ENCODE measurements around the gene MTHFR.

Gene MTHFR

GRCh38 chr1:11797525-11798216, 8.1 kb downstream of the MTHFR start:
- no peak for DNase-seq (ENCODE audit: low spot score in 2 of 2)
- no peaks in the 10 kb centered on the region; the same call in 1 of the 2 replicates for H3K4me1 ChIP-seq
- no peaks in the 10 kb centered on the region for H3K9me3 ChIP-seq
- in situ Hi-C loops (cut with MboI; ENCODE audit: low sequenced_read_pairs), result no loop called here
- H3K4me3 ChIP-seq, result no peak overlapping the region
- no peaks in the 10 kb centered on the region for H3K27me3 ChIP-seq (ENCODE audit: low read depth)
- H3K36me3 ChIP-seq (replicated peaks), result peaks cover 16% of the 10 kb centered on the region

DNA sequence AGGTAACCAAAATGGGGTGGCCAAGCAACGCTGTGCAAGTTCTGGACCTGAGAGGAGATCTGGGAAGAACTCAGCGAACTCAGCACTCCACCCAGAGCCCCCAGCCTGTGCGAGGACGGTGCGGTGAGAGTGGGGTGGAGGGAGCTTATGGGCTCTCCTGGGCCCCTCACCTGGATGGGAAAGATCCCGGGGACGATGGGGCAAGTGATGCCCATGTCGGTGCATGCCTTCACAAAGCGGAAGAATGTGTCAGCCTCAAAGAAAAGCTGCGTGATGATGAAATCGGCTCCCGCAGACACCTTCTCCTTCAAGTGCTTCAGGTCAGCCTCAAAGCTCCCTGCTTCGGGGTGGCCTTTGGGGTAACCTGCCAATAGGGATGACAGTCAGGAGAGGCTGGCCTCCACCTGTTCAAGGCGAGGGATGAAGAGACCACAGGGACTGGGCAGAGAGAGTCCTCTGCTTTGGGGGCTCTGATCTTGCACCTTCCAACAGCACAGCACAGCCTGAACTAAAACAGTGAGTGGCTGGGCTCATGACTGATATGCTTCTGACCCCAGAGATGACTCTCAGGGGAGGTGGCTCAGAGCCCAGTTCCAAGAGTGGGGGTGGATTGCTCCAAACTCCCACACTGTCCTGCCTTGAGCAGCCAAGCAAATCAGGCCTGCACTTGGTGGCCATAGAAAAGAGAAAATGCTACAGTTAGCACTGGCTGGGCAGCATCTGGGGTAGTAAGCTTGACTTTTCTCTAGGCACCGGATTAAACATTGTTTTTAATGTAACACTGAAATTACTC, 9.5 kb downstream of the MTHFR start:
- DNase-seq (ENCODE audit: low spot score in 2 of 2), result no peak
- Histone ChIP-seq H3K36me3 (replicated peaks) (peaks cover 18% of the 10 kb centered on the region), H3K9me3 (no peaks in the 10 kb centered on the region), H3K4me3 (no peak overlapping the region), H3K4me1 (no peaks in the 10 kb centered on the region), H3K27me3 (ENCODE audit: low read depth) (no peaks in the 10 kb centered on the region)
- in situ Hi-C loops (cut with MboI; ENCODE audit: low sequenced_read_pairs), result no loop called here

GRCh38 chr1:11795238-11795890, 10.4 kb downstream of the MTHFR start:
- Histone ChIP-seq H3K9me3 (no peaks in the 10 kb centered on the region), H3K4me1 (no peaks in the 10 kb centered on the region), H3K4me3 (no peak overlapping the region), H3K36me3 (replicated peaks) (peaks cover 9% of the 10 kb centered on the region; the same call in 1 of the 2 replicates), H3K27me3 (ENCODE audit: low read depth) (no peaks in the 10 kb centered on the region)
- no peak for DNase-seq (ENCODE audit: low spot score in 2 of 2)
- in situ Hi-C loops (cut with MboI; ENCODE audit: low sequenced_read_pairs), result no loop called here

GRCh38 chr1:11794446-11795237, 11.1 kb downstream of the MTHFR start:
- Histone ChIP-seq H3K4me3 (no peak overlapping the region), H3K4me1 (no peaks in the 10 kb centered on the region), H3K27me3 (ENCODE audit: low read depth) (no peaks in the 10 kb centered on the region), H3K9me3 (no peaks in the 10 kb centered on the region), H3K36me3 (replicated peaks) (peaks cover 6% of the 10 kb centered on the region; the same call in 1 of the 2 replicates)
- no peak for DNase-seq (ENCODE audit: low spot score in 2 of 2)
- in situ Hi-C loops (cut with MboI; ENCODE audit: low sequenced_read_pairs), result no loop called here

GRCh38 chr1:11793819-11794218, 11.9 kb downstream of the MTHFR start:
- no peak for DNase-seq (ENCODE audit: low spot score in 2 of 2)
- Histone ChIP-seq H3K4me3 (no peak overlapping the region), H3K36me3 (replicated peaks) (peaks cover 6% of the 10 kb centered on the region; the same call in 1 of the 2 replicates), H3K4me1 (no peaks in the 10 kb centered on the region), H3K9me3 (no peaks in the 10 kb centered on the region), H3K27me3 (ENCODE audit: low read depth) (no peaks in the 10 kb centered on the region)
- in situ Hi-C loops (cut with MboI; ENCODE audit: low sequenced_read_pairs), result no loop called here

- DNase-seq (ENCODE audit: low spot score in 2 of 2), result no peak
- H3K27me3 ChIP-seq (ENCODE audit: low read depth), result no peaks in the 10 kb centered on the region
- peaks cover 2% of the 10 kb centered on the region; the same call in 1 of the 2 replicates for H3K4me1 ChIP-seq
- in situ Hi-C loops (cut with MboI; ENCODE audit: low sequenced_read_pairs), result no loop called here
- no peak overlapping the region for H3K4me3 ChIP-seq
- H3K9me3 ChIP-seq, result no peaks in the 10 kb centered on the region
- H3K36me3 ChIP-seq (replicated peaks), result peaks cover 6% of the 10 kb centered on the region; the same call in 1 of the 2 replicates
Observed at GRCh38 chr1:11792106-11792505, 13.7 kb downstream of the MTHFR start.

GRCh38 chr1:11790880-11791715, 14.7 kb downstream of the MTHFR start:
- no peaks in the 10 kb centered on the region for H3K27me3 ChIP-seq (ENCODE audit: low read depth)
- no peaks in the 10 kb centered on the region for H3K9me3 ChIP-seq
- no peak for DNase-seq (ENCODE audit: low spot score in 2 of 2)
- H3K36me3 ChIP-seq (replicated peaks), result peaks cover 6% of the 10 kb centered on the region; the same call in 1 of the 2 replicates
- in situ Hi-C loops (cut with MboI; ENCODE audit: low sequenced_read_pairs), result no loop called here
- no peak overlapping the region for H3K4me3 ChIP-seq
- H3K4me1 ChIP-seq, result peaks cover 2% of the 10 kb centered on the region; the same call in 1 of the 2 replicates

GRCh38 chr1:11790101-11790879, 15.5 kb downstream of the MTHFR start:
- H3K36me3 ChIP-seq (replicated peaks), result peaks cover 2% of the 10 kb centered on the region; the same call in 1 of the 2 replicates
- no peak for DNase-seq (ENCODE audit: low spot score in 2 of 2)
- peaks cover 2% of the 10 kb centered on the region; the same call in 1 of the 2 replicates for H3K4me1 ChIP-seq
- H3K27me3 ChIP-seq (ENCODE audit: low read depth), result no peaks in the 10 kb centered on the region
- in situ Hi-C loops (cut with MboI; ENCODE audit: low sequenced_read_pairs), result no loop called here
- H3K9me3 ChIP-seq, result no peaks in the 10 kb centered on the region
- H3K4me3 ChIP-seq, result no peak overlapping the region

- Histone ChIP-seq H3K36me3 (replicated peaks) (peaks cover 2% of the 10 kb centered on the region; the same call in 1 of the 2 replicates), H3K4me3 (no peak overlapping the region), H3K27me3 (ENCODE audit: low read depth) (no peaks in the 10 kb centered on the region), H3K4me1 (peaks cover 2% of the 10 kb centered on the region; the same call in 1 of the 2 replicates), H3K9me3 (no peaks in the 10 kb centered on the region)
- no peak for DNase-seq (ENCODE audit: low spot score in 2 of 2)
- in situ Hi-C loops (cut with MboI; ENCODE audit: low sequenced_read_pairs), result no loop called here
Observed at GRCh38 chr1:11789126-11790067, 16.4 kb downstream of the MTHFR start.

DNA sequence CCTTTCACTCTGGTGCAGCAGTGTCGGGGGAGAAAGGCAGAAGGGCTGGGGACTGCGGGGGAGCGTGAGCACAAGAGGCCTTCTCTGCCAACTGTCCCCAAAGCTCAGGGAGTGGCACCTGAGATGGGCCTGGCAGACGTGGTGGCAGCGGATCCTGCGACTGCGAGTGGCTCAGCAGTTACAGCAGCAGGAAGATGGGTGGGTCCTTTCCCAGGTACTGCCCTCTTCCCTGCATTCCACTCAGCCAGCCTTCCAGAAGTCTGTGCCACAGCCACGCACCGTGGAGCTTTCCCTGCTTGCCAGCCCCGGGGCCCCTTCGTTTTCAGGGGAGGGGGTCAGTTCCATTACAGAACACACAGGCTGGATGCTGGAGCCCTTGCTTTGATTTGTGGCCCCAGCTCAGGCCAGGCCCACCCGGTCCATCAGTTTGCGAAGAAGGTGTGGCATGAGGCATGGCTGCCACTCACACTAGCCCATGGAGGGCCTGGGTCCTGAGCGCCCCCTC, 17.2 kb downstream of the MTHFR start:
- Histone ChIP-seq H3K4me1 (peaks cover 2% of the 10 kb centered on the region; the same call in 1 of the 2 replicates), H3K36me3 (replicated peaks) (peaks cover 2% of the 10 kb centered on the region; the same call in 1 of the 2 replicates), H3K4me3 (no peak overlapping the region), H3K27me3 (ENCODE audit: low read depth) (no peaks in the 10 kb centered on the region), H3K9me3 (no peaks in the 10 kb centered on the region)
- in situ Hi-C loops (cut with MboI; ENCODE audit: low sequenced_read_pairs), result no loop called here
- no peak for DNase-seq (ENCODE audit: low spot score in 2 of 2)

- Histone ChIP-seq H3K27me3 (ENCODE audit: low read depth) (no peaks in the 10 kb centered on the region), H3K36me3 (replicated peaks) (peaks cover 2% of the 10 kb centered on the region; the same call in 1 of the 2 replicates), H3K9me3 (no peaks in the 10 kb centered on the region), H3K4me1 (peaks cover 2% of the 10 kb centered on the region; the same call in 1 of the 2 replicates), H3K4me3 (no peak overlapping the region)
- in situ Hi-C loops (cut with MboI; ENCODE audit: low sequenced_read_pairs), result no loop called here
- no peak for DNase-seq (ENCODE audit: low spot score in 2 of 2)
Observed at GRCh38 chr1:11787804-11788436, 17.8 kb downstream of the MTHFR start.

All from HAP-1 (cell line).